ENCODE data around the gene MYO1D.

GRCh38 chr17:32803544-32803943 lies 73.4 kb downstream of the MYO1D start:
- no peak for TF ChIP-seq EZH2 (IDR thresholded peaks at IDR 0.05; ENCODE audit: low read depth)
- TF ChIP-seq CTCF (conservative IDR thresholded peaks at IDR 0.05), result no peak
